ENCODE measurements around the gene ADRA2C. TPM values are rescaled to one million over a fixed set of nuclear protein-coding genes. Genes with fewer than 3 reads are reported as not detected.

ADRA2C gene
- polyA plus RNA-seq, 1 experiment: not detected

DNA sequence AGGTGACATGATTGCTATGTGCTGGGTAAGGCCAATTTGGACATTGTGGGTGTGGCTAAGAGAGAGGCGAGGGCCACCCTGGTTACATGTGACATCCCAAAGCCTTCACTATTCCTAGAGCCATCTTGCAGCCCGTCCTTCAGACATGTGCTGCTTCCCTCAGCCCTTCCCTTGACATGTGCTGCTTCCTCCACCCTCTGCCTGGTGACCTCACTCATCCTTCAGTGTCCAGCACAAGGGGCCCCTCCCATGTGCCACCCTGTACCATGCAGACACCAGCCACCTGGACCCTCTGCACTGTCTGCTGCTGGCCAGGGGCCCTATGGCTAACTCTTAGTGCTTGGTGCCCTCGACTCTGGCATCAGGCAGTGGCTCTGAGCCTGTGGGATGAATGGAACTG, 27.4 kb downstream of the ADRA2C start:
- H3K9me3 ChIP-seq (ENCODE audit: control insufficient read depth, insufficient read depth, low read length): peaks cover 2% of the 10 kb centered on the region; the same call in 1 of the 2 replicates
- CTCF ChIA-PET: no interaction called here
- TF ChIP-seq, protein P1, sequence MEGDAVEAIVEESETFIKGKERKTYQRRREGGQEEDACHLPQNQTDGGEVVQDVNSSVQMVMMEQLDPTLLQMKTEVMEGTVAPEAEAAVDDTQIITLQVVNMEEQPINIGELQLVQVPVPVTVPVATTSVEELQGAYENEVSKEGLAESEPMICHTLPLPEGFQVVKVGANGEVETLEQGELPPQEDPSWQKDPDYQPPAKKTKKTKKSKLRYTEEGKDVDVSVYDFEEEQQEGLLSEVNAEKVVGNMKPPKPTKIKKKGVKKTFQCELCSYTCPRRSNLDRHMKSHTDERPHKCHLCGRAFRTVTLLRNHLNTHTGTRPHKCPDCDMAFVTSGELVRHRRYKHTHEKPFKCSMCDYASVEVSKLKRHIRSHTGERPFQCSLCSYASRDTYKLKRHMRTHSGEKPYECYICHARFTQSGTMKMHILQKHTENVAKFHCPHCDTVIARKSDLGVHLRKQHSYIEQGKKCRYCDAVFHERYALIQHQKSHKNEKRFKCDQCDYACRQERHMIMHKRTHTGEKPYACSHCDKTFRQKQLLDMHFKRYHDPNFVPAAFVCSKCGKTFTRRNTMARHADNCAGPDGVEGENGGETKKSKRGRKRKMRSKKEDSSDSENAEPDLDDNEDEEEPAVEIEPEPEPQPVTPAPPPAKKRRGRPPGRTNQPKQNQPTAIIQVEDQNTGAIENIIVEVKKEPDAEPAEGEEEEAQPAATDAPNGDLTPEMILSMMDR (IDR thresholded peaks at IDR 0.05; ENCODE audit: low read depth, low read length): no peak
- POLR2A ChIA-PET: no interaction called here
- H3K27ac ChIP-seq (ENCODE audit: low read depth, low read length): no peak overlapping the region
- H3K27me3 ChIP-seq (ENCODE audit: control insufficient read depth, insufficient read depth, low read length): no peaks in the 10 kb centered on the region
- no peak for DNase-seq (ENCODE audit: low read depth, low spot score)
- H3K4me3 ChIP-seq (ENCODE audit: low read depth, low read length): no peak overlapping the region

DNA sequence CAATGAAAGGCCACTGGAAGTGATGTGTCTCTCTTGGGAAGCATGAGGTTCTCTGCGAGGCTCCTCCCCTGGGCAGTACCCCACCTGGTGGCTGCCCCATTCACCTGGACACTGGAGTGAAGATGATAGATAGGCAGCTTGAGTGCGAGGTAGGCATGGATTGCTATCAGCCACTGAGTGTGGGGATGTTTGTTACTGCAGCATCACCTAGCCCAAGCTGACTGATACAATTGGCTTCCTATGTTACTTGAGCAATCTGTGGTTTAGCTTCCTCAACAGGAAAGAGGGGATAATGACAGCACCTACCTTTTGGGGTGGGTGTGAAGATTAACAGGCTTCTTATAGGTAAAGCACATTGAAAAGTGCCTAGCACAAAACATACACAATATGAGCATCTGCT, 30.8 kb downstream of the ADRA2C start:
- peaks cover 2% of the 10 kb centered on the region; the same call in 1 of the 2 replicates for H3K9me3 ChIP-seq (ENCODE audit: control insufficient read depth, insufficient read depth, low read length)
- H3K4me3 ChIP-seq (ENCODE audit: low read depth, low read length): no peak overlapping the region
- CTCF ChIA-PET: no interaction called here
- H3K27me3 ChIP-seq (ENCODE audit: control insufficient read depth, insufficient read depth, low read length): peaks cover 3% of the 10 kb centered on the region
- POLR2A ChIA-PET: no interaction called here
- H3K27ac ChIP-seq (ENCODE audit: low read depth, low read length): no peak overlapping the region
- TF ChIP-seq, protein P1 (IDR thresholded peaks at IDR 0.05; ENCODE audit: low read depth, low read length): no peak
- DNase-seq (ENCODE audit: low read depth, low spot score): no peak

DNA sequence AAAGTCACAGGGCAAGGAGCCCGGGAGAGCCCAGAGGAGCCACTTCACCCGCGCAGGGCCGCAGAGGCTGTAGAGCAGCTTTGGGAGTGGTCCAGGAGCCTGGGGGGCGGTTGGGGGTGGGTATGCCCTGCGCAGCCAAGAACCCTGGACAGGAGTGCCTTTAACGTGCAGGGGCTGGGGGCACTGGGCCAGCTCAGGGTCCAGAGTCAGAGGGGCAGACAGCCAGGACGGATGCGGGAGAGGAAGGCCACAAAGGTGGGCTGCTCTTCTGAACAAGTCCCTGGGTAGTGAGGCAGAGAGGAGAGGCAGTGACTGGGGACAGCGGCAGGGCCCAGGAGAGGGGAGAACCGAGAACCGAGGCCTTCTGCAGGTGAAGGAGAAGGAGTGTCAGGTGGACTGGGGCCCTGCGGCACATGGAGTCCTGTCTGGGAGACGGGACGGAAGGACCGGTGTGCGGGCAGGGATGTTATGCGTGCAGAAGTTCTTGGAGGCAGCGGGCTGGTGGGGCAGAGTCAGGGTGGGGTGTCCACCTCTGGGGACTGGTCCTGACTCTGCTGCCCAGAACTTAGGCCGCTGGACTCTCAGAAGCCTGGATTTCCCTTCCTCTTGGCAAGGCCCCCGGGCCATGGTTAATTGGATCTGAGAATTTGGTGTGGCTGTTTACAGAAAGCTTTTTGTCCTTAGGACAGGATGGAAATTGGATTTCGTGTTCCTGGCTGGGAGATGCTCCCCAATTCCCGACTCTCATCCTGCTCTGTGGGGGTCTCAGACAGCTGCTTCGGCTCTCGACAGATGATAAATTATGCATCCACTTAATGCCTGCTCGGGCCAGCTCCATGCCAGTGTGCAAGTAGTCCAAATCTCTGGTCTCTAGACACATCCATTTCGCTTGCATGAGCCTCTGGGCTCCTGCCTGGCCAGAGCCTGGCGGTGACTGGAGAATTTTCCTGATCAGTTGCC, 31.9 kb downstream of the ADRA2C start:
- 0 out of 2 replicates have a peak, but pooled peaks cover 2% of the 10 kb centered on the region for H3K9me3 ChIP-seq (ENCODE audit: control insufficient read depth, insufficient read depth, low read length)
- H3K27me3 ChIP-seq (ENCODE audit: control insufficient read depth, insufficient read depth, low read length): peaks cover 6% of the 10 kb centered on the region
- TF ChIP-seq, protein P1 (IDR thresholded peaks at IDR 0.05; ENCODE audit: low read depth, low read length): no peak
- no peak overlapping the region for H3K4me3 ChIP-seq (ENCODE audit: low read depth, low read length)
- no peak for DNase-seq (ENCODE audit: low read depth, low spot score)
- ChIA-PET POLR2A (no interaction called here), CTCF (no interaction called here)
- H3K27ac ChIP-seq (ENCODE audit: low read depth, low read length): no peak overlapping the region

DNA sequence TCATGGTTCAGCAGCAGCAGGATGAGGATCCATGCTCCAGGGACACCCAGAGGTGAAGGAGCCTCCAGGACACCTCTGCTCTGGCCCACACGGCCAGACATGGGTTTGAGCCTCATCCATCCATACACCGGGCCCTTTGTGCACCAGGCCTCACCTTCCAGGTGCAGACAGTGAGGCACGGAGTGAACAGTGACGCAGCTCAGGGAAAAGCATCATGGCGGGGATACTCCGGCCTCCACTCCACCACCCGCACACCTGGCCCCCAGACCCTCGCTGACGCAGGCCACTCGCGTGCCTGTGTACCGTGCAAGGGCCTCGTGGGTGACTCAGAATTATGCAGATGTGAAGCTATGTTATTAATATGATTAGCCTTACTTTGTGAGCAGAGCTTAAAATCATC, 33.3 kb downstream of the ADRA2C start:
- DNase-seq (ENCODE audit: low read depth, low spot score): no peak
- H3K4me3 ChIP-seq (ENCODE audit: low read depth, low read length): no peak overlapping the region
- TF ChIP-seq, protein P1 (IDR thresholded peaks at IDR 0.05; ENCODE audit: low read depth, low read length): no peak
- H3K27me3 ChIP-seq (ENCODE audit: control insufficient read depth, insufficient read depth, low read length): peaks cover 7% of the 10 kb centered on the region
- ChIA-PET CTCF (no interaction called here), POLR2A (no interaction called here)
- no peak overlapping the region for H3K27ac ChIP-seq (ENCODE audit: low read depth, low read length)
- 0 out of 2 replicates have a peak, but pooled peaks cover 2% of the 10 kb centered on the region for H3K9me3 ChIP-seq (ENCODE audit: control insufficient read depth, insufficient read depth, low read length)

DNA sequence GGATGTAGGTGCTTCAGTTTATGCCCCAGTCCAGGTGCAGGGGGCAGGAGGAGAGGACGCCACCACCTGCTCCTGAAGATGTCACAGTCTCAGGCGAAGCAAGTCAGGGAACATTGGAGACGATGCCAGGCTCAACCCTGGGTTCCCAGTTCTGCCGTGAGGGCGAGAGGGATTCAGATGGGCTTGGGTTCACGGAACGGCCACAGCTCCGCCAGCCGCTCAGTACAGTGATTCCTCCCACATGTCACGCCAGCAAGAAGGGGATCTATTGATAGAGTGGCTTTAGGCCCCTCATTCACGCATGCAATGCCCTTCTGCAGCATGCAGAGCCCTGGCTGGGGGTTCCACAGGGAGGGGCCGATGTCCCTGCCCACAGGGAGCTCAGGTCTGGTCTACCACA, 34.2 kb downstream of the ADRA2C start:
- CTCF ChIA-PET: no interaction called here
- H3K27me3 ChIP-seq (ENCODE audit: control insufficient read depth, insufficient read depth, low read length): peaks cover 7% of the 10 kb centered on the region
- no peak overlapping the region for H3K27ac ChIP-seq (ENCODE audit: low read depth, low read length)
- DNase-seq (ENCODE audit: low read depth, low spot score): no peak
- POLR2A ChIA-PET: no interaction called here
- TF ChIP-seq, protein P1 (IDR thresholded peaks at IDR 0.05; ENCODE audit: low read depth, low read length): no peak
- 0 out of 2 replicates have a peak, but pooled peaks cover 2% of the 10 kb centered on the region for H3K9me3 ChIP-seq (ENCODE audit: control insufficient read depth, insufficient read depth, low read length)
- no peak overlapping the region for H3K4me3 ChIP-seq (ENCODE audit: low read depth, low read length)

All from AG04450 (cell line).